Non-pigmented ciliary epithelial cell (primary cell): ENCODE results near the gene SMIM17.

ENCODE experiments used
- DNase-seq: peaks from one replicate; pipeline ENCODE4 v3.0.0-alpha.2; 2010; ENCODE audit warnings: low read depth

SMIM17 gene

DNA sequence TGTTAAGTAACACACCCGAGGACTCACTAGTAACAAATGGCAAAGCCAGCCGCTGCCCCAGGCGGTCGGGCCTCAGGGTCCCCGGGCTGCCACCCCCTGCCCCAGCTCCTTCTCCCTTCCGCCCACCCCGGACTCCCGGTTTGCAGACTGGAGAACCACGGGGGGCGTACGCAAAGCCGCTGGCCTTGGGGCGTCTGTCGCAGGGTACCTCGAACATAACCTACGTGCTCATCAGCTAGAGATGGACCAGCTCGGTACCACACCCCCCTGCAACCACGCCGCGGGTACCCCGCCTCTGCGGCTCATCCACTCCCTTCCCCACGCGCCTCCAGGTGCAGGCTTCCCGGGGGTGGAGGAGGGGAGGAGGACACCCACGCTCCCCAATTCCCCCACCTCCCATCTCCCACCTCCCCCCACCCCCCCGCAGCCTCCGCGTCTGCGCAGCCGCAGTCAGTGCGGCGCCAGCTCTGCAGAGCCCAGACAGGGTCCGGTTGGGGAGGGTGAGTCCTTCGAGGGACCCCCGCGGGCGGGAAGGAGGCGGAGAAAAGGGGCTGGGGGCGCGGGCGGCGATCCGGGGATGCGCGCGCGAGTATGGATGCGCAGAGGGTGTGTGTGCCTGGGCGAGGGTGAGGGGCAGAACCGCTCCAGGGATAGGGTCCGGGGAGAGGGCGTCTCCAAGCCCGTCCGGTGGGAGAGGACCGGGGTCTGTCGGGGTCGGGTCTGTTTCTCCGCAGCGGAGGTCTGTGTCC is at the start of gene SMIM17:
Gene SMIM17 (plus strand): TSS at position 449 of the 749 bp plus-strand sequence. CDS start 2,509 bp downstream, outside the sequence.
- no peak for DNase-seq

DNA sequence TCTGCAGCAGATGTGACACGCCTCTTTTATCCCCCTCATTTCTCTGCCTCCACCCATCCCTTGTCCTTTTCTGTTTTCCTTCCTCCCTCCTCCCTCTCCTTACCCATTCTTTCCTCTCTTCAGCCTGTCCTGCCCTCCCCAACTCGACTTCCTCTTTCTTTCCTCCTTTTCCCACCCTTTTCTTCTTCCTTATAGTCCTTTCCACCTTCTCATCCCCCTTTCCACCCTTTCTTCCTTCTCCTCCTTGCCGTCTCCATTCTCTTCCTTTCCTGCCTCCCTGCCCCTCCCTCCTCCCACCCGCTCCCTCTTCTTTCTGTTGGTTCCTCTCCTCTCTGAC is 48.5 kb upstream of the SMIM17 start:
- no peak for DNase-seq

DNA sequence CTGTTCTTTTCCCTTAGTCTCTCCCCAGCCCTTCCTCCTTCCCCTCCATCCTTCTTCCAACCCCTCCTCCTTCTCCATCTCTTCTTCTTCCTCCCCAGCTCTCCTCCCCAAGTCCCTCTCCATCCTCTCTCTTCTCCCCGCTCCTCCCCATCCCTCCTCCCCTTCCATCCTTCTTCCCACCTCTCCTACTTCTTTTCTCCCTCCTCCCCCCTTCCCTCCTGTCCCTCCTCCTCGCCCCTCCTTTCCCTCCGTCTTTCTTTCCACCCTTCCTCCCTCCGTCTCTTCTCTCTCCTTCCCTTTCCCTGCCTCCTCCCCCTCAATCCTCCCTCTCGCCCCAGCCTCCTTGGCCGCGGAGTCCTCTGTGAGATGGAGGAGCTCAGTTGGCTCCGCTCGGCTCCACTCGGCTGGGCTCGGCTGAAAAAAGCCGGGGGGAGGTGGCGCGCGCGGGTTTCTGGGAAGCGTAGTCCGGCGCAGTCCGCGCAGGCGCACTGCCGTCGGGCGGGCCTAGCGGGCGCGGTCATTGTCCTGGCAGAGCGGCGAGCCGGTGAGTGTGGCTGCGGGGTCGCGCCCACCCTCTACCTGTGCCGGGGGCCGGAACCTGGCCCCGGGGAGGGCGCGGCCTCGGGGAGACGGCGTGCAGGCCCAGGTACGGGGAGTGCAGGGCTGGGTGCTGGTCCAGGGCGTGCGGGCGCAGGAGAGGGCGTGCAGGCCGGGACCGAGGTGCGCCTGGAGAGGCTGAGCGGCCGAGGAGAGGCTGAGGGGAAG is 48.0 kb upstream of the SMIM17 start, which contains the start of gene ZNF71:
Gene ZNF71 (plus strand): TSS at position 520 of the 765 bp plus-strand sequence. CDS start 6,257 bp downstream, outside the sequence.
- DNase-seq, result peak; percentile 34

DNA sequence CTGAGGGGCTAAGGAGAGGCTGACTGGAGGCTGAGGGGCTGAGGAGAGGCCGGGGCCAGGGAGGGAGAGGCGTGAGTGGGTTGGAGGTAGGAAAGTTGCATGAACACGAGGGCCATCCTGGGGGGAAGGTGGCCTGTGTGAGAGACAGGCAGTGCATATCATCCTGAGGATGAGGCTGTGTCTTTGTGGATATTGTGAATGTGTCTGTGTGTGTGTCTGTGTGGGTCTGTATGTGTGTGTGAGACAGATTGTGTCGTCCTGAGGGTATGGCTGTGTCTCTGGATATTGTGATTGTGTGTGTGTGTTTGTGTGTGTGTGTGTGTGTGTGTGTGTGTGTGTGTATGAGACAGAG is 47.4 kb upstream of the SMIM17 start:
- no peak for DNase-seq

DNA sequence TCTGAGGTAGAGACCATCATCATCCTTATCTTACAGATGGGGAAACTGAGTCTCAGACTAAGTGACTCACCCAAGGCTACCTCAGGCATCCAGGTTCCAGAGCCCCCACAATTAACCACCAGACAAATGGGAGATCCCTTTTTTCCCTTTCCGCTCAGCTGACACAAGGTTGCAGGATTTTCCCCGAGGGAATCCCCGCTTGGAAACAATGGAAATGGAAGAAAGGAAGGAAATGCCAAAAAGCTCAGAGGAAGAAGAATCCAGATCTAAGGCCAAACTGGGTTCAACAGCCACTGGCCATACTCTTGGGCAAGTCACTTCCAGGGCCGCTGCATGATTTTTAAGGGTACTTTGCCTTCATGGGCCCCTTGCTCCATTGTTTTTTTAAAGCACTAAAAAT is 46.3 kb upstream of the SMIM17 start:
- no peak for DNase-seq

DNA sequence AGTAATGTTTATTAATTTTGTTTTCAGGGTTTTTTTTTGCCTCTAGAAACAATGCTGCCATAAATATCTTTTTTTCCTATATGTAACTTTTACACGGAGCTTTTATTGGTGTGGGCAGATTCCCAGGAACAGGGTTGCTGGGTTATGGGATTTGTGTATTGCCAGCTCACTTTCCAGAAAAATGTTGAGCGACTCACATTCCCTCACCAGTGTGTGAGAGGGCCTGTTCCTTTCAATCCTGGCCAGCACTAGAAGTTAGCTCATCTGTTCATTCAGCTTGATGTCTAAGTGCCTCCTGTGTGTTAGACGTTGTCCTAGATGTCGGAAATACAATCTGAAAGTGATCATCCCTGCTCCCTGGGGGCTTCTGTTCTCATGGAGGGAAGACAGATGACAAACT is 45.3 kb upstream of the SMIM17 start:
- DNase-seq, result no peak

DNA sequence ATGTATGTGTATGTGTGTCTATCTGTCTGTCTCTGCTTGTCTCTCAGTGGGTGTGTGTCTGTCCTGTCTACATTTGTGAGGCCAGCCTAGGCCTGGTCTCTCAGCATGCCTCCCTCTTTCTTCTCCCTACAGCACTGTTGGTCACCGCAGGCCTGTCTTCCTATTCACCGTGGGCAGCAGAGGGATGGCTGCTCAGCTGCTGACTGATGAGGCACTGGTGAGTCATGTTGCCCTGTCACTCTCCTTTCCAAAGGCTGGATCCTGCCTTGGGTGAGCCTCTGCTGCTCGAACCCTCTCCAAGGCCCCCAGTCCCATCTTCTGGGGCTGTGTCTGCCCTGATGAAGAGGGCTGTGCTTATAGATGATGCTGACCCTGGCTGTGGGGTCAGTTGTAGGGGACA is 41.6 kb upstream of the SMIM17 start:
- peak; percentile 14 for DNase-seq

DNA sequence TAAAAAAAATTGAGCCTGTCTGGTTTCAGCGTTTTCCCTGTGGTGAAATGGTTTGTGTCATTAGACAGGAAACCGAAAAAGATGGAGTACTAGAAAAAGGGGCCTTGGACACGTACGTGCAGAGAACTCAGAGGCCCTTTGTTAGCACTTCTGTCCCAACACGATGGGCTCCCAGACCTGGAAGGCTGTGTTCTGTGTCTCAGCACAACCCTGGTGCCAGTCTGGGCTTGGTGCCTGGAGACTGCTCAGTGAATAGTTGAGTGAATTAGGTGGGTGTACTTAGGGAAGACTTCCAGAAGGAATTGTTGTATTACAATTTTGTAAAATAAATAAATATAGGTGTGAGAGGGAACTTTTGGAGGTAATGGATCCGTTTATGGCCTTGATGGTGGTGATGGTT is 39.1 kb upstream of the SMIM17 start:
- no peak for DNase-seq

DNA sequence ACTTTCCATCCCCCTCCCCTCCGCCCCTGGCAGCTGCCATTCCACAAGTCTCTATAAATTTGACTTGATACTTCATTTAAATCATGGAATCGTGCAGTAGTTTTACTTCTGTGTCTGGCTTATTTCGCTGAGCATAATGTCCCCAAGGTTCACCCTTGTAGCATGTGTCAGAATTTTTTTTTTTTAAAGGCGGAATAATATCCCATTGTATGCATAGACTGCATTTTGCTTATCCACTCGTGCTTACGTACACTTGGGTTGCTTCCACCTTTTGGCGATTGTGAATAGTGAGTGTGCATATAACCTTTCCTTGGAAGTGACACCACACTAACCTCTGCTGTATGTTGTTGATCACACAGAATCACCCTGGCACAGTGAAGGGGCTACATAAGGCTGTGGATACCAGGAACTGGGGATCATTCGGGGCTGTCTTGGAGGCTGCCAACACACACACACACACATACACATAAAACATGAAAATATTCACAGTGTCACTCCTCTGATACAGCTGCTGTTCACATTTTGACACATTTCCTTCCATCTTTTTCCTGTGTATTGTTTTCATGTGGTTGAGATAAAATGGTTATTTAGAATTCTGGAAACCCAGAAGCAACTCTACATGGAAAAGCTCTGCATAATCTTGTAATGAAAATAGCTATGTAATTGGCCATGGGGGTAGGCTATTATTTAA is 34.5 kb upstream of the SMIM17 start:
- no peak for DNase-seq

DNA sequence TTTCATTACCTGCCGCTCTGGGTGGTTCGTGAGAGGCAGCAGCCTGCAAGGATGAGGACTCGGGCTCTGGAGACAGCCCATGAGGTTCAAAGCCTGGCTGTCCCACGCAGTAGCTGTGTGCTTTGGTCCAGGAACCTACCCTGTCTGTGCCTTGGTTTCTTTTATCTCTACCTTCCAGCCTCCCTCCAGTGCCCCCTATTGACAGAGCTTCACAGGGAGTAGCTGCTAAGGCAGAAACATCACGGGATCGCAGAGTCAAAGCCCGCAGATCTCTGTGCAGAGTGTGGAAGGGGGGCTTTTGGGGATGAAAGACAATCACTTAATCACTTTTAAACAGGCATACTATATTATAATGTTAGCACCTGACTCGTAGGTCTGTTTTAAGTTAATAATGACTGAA is 31.7 kb upstream of the SMIM17 start:
- DNase-seq, result no peak

DNA sequence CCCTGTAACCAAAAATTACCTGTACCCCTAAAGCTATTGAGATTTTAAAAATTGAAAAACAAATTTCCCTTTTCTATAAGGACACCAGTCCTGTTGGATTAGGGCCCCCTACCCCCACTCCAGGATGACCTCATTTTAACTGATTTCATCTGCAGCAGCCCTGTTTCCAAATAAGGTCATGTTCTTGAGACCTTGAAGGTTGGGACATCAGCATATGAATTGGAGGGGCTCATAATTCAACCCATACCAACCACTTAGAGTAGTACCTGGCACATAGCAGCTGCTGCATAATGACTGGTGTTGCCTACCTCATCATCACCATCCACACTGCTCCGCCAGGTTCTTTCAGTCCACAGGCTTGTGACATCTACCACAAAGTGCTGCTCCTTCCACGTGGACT is 30.2 kb upstream of the SMIM17 start:
- DNase-seq, result no peak

DNA sequence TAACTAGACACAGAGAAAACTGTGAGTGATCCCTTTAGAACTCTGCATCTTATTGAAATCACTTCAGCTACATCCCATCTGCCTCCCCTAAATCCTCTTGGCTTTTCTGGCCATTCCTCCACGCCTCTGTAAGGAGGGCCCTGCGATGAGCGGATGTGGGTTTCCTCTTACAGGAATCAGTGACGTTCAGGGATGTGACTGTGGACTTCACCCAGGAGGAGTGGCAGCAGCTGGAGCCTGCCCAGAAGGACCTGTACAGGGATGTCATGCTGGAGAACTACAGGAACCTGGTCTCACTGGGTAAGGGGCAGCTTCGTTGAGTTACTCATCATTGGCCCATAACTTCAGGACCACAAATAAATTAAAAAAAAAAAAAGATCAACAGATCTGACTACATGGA is 29.3 kb upstream of the SMIM17 start:
- no peak for DNase-seq

DNA sequence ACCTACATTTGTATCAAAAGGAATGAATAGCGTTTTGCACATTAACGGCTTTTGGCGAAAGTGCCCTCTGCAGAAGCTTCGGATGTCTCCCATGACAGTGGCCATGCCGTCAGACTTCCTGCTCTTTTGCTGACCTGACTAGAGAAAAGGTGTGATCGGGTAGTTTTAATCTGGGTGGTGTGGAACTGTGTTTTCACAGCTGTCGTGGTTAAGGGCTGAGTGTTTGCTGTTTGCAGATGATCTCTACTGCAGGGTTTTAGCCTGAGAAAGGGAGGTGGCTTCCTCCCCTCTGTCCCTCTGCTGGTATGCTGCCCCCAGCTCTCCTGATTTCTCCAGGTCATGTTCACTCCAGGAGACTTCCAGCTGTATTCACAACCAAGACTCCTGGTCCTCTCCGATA is 25.4 kb upstream of the SMIM17 start:
- no peak for DNase-seq

DNA sequence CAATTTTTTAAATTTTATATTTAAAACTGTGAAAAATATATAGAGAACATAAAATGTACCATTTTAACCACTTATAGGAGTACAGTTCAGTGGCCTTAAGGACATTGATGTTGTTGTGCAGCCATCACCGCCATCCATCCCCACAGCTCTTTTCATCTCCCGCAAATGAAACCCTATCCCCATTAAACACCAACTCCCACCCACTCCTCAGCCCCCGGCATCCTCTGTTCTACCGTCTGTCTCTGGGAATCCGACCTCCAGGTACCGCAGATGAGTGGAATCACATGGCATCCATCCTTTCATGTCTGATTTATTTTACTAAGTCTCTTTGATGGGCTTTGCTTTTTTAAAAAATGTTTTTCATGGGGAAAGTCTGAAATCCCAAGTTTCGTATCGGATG is 23.8 kb upstream of the SMIM17 start:
- DNase-seq, result no peak

DNA sequence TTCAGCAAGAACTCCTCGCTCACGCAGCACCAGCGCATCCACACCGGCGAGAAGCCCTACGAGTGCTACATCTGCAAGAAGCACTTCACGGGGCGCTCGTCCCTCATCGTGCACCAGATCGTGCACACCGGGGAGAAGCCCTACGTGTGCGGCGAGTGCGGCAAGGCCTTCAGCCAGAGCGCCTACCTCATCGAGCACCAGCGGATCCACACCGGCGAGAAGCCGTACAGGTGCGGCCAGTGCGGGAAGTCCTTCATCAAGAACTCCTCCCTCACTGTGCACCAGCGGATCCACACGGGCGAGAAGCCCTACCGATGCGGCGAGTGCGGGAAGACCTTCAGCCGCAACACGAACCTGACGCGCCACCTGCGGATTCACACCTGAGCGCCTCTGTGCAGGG is 20.6 kb upstream of the SMIM17 start:
- DNase-seq, result no peak

DNA sequence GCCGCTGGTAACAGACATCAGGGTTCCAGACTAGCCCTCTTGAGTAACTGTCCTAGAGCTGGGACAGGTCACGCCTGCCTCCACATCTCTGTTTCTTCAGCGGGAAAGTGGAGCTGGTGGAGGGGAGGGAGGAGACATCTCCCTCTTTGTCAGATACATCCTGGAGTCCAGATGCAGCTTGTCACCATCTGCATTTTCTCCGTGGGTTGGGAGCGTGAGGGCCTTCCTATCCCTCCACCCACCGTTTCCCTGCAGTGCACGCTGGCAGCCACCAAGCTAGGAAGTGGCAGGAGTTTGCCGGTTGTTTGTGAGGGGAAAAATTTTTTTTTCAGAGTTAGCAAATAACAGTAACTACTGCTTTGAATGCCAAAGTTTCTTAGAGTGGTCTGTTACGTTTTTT is 20.0 kb upstream of the SMIM17 start:
- no peak for DNase-seq

DNA sequence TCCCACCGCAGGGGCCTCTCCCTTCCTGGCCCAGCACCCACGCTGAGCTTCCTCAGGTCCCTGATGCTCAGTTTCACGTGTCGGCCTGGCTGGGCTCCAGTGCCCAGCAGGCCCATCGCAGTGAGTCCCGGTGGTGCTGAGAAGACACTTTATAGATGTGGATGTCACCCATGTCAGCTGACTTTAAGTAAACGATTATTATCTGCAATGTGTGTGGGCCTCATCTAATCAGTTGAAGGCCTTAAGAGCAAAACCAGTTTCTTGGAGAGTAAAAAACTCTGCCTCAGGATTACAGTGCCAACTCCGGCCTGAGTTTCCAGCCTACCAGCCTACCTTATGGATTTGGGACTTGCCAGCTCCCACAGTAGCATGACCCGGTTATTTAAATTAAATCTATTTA is 17.3 kb upstream of the SMIM17 start:
- no peak for DNase-seq

DNA sequence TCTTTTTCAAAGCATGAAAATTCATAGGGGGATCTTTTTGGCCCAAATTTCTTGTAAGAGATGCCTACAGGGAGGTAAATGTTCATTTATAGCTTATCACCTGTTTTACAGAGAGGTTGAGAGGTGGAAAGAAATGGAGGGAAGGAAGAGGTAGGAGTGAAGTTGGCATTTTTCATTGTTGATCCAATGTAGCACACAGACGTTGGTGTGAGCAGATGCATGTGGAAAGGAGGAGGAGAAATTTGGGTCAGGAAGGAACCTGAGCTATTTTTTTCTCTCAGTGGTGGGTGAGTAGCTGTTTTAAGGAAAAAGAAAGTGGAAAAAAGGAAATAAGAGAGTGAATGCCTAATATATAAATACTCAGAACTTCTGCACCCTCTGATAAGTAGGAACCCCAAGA is 9.9 kb upstream of the SMIM17 start:
- DNase-seq, result no peak

DNA sequence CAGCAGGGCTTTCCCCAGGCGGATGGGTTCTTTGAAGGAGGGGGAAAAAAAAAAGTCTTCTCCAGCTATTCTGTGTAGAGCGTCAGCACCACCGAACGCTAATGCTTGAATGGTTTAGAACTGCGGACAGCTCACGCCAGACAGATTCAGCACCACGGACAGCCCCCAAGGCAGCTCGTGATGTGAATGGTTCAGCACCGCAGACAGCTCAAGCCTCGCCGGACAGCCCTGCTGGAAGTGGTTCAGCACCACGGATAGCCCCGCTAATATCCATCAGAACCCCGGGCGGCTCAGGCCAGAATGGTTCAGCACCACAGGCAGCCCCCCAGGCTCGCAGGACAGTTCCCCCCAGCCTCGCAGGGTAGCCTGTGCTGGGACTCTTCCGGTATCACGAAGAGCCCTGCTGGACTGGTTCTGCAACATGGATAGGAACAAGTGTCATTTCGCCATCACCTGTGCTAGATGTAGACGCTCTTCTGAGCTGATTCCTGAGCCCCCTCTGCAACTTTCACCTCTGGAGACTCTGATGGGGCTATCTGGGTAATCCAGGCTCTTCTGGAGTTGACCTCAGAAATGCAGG is 4.9 kb upstream of the SMIM17 start:
- peak; percentile 53 for DNase-seq

DNA sequence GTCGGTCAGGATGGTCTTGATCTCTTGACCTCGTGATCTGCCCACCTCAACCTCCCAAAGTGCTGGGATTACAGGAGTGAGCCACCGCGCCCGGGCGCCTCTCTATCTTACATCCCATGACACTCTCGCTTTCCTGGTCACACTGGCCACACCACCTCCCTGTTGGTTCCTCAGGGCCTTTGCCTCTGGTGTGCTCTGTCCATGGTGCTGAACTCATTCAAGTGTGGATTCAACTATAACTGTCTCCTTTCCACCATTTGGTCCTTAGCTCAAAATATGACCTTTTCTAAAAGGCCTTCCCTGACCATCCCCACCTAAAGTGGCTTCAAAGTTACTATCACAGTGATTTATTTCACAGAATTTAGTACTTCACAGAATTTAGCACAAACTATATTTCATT is 3.7 kb upstream of the SMIM17 start:
- DNase-seq, result peak; percentile 2

DNA sequence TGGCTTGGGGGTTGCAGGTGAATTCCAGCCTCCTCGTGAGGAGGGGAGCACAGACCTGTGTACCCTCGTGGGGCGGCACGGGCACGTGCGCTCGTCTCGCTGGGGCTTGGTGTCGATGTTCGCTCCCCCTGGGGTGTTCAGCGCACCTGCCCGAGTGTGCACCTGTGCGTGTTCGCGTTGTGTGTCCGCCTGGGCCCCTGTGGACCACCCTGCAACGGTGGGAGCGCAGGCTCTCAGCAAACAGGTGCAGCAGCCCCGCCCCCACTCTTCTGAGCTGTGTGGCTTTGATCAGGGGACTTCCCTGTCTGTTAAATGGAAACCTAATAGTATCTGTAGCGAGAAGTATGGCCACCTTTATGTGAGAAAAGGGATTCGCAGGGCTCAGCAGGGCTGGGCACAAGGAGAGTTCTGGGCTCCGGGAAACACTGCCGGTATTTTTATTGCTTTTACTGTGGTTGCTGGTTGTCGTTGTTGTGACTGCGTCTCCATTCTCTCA is 549 bp downstream of the SMIM17 start:
- DNase-seq, result no peak

DNA sequence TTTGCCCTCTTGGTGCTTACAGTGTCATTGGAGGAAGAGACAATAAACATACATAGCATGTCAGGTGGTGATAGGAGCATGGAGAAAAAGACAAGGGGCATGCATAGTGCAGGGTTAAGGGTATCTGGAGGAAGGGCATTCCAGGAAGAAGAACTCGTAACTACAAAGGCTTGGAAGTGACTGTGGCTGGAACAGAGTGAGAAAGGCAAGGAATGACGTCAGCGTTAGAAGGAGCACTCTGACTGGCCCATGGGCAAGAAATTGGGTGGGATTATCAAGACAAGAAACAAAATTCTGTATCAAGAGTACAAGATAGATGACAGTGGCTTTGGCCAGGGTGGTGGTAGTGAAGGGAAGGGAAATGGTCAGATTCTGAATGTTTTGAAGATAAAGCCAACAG is 11.2 kb downstream of the SMIM17 start:
- DNase-seq, result no peak
